ENCODE data around the gene BHLHE40.
"Not testable (repeated sequence)": the region's sequence is repeated elsewhere in the genome, so short reads cannot be mapped to it uniquely, and the experiment has no call there.

DNA sequence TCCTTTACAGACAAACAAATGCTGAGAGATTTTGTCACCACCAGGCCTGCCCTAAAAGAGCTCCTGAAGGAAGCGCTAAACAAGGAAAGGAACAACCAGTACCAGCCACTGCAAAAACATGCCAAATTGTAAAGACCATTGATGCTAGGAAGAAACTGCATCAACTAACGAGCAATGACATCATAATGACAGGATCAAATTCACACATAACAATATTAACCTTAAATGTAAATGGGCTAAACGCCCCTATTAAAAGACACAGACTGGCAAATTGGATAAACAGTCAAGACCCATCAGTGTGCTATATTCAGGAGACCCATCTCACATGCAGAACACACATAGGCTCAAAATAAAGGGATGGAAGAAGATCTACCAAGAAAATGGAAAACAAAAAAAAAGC, 11.6 kb upstream of the BHLHE40 start:
- not testable (repeated sequence) for TF ChIP-seq CTCF (IDR thresholded peaks at IDR 0.05 in 4 of 5, conservative IDR thresholded peaks at IDR 0.05 in 1 of 5); POLR2A (IDR thresholded peaks at IDR 0.05)
